SK-N-SH (cell line): Measurements from ENCODE around the gene PRKD2. TPM values are rescaled to one million over a fixed set of nuclear protein-coding genes. Genes with fewer than 3 reads are reported as not detected.

Experiments
- CTCF ChIA-PET: fragments of 300-600, 350-600 bp; formaldehyde crosslinking; extraction: SDS; loops from one replicate; lab custom pipeline; 2021; lab: Yijun Ruan, JAX
- POLR2A ChIA-PET: fragments of 350-600 bp; sonication (Branson Sonifier 250); formaldehyde crosslinking; extraction: SDS; loops from one replicate; lab custom pipeline; 2020; ENCODE audit warnings: antibody characterized with exemption, inconsistent platforms; lab: Yijun Ruan, JAX
- DNase-seq: peaks from one replicate; pipeline ENCODE4 v3.0.0; 2012
- H2AFZ ChIP-seq: fragments of 200-600 bp; sonication (generic); 2 replicates; pipeline ENCODE4 v1.8.1; 2016; ENCODE audit warnings: antibody characterized with exemption, mild to moderate bottlenecking, low read depth
- H3F3A ChIP-seq: fragments of 200-600 bp; sonication (generic); replicated peaks from 2 replicates; pipeline ENCODE3; 2016; ENCODE audit warnings: antibody characterized with exemption, mild to moderate bottlenecking; ENCODE audit not compliant: insufficient read depth
- H3K27ac ChIP-seq, 2 experiments: fragments of 200-500 bp in 1 of 2; fragments of 200-600 bp in 1 of 2; sonication (Bioruptor generic) in 1 of 2; sonication (generic), shearing (Covaris generic) in 1 of 2; 2 replicates each; pipeline versions ENCODE4 v1.5.1 to v1.6.1; 2014 to 2016; ENCODE audit warnings: low read depth in 2 of 2, inconsistent platforms in 1 of 2, low read length in 1 of 2, mild to moderate bottlenecking in 1 of 2, mixed read lengths in 1 of 2
- H3K27me3 ChIP-seq: fragments of 200-600 bp; sonication (generic), shearing (Covaris generic); 2 replicates; pipeline ENCODE4 v1.6.1; 2016; ENCODE audit warnings: mixed run types; ENCODE audit not compliant: insufficient read depth
- H3K36me3 ChIP-seq, 2 experiments: fragments of 200-500 bp in 1 of 2; fragments of 200-600 bp in 1 of 2; sonication (Bioruptor generic) in 1 of 2; sonication (generic) in 1 of 2; replicated peaks in 1 of 2; 2 replicates each; pipeline versions ENCODE3 to v1.5.1; 2014 to 2016; ENCODE audit warnings: low read length in 1 of 2, mild to moderate bottlenecking in 1 of 2; ENCODE audit not compliant: insufficient read depth in 2 of 2, control insufficient read depth in 1 of 2
- H3K4me1 ChIP-seq, 2 experiments: fragments of 200-500 bp in 1 of 2; fragments of 200-600 bp in 1 of 2; sonication (Bioruptor generic) in 1 of 2; sonication (generic), shearing (Covaris generic) in 1 of 2; 2 replicates each; pipeline versions ENCODE4 v1.5.1 to v1.6.1; 2014 to 2016; ENCODE audit warnings: low read depth in 1 of 2, low read length in 1 of 2, mixed run types in 1 of 2; ENCODE audit not compliant: insufficient read depth in 2 of 2, control insufficient read depth in 1 of 2
- H3K4me2 ChIP-seq: fragments of 200-600 bp; sonication (generic), shearing (Covaris generic); 2 replicates; pipeline ENCODE4 v1.6.1; 2017; ENCODE audit warnings: mixed run types
- H3K4me3 ChIP-seq, 2 experiments: fragments of 200-500 bp in 1 of 2; fragments of 200-600 bp in 1 of 2; sonication (Bioruptor generic) in 1 of 2; sonication (generic), shearing (Covaris generic) in 1 of 2; 2 replicates each; pipeline versions ENCODE4 v1.5.1 to v1.8.1; 2014 to 2016; ENCODE audit warnings: low read depth in 2 of 2, inconsistent platforms in 1 of 2, low read length in 1 of 2, mild to moderate bottlenecking in 1 of 2, mixed read lengths in 1 of 2, moderate library complexity in 1 of 2
- H3K79me2 ChIP-seq: fragments of 200-600 bp; sonication (generic); 2 replicates; pipeline ENCODE4 v1.8.1; 2017; ENCODE audit warnings: mild to moderate bottlenecking; ENCODE audit not compliant: insufficient read depth
- H3K9ac ChIP-seq: fragments of 200-600 bp; sonication (generic); 2 replicates; pipeline ENCODE4 v1.6.1; 2017; ENCODE audit warnings: mixed run types
- H3K9me2 ChIP-seq: fragments of 200-600 bp; sonication (generic); 2 replicates; pipeline ENCODE4 v1.6.1; 2017; ENCODE audit warnings: mixed run types
- H3K9me3 ChIP-seq: fragments of 200-600 bp; sonication (generic); 2 replicates; pipeline ENCODE4 v1.6.1; 2017; ENCODE audit warnings: mixed run types, mild to moderate bottlenecking, moderate library complexity
- H4K20me1 ChIP-seq: fragments of 200-600 bp; sonication (generic); 2 replicates; pipeline ENCODE4 v1.6.1; 2017; ENCODE audit warnings: mild to moderate bottlenecking, mixed run types; ENCODE audit not compliant: insufficient read depth
- CHD2 ChIP-seq: fragments of 150-350 bp; IDR thresholded peaks from 2 replicates; pipeline ENCODE4 v1.6.1; 2018; ENCODE audit warnings: low read length; ENCODE audit not compliant: partially characterized antibody
- CTCF ChIP-seq: fragments of 200-600 bp; sonication (generic); IDR thresholded peaks from 2 replicates; pipeline ENCODE4 v1.6.1; 2017; ENCODE audit warnings: antibody characterized with exemption, mild to moderate bottlenecking, moderate library complexity
- EP300 ChIP-seq, 2 experiments: IDR thresholded peaks; 2 replicates each; pipeline versions ENCODE4 v1.4.0 to v1.6.1; 2012; ENCODE audit warnings: borderline replicate concordance in 1 of 2, low read depth in 1 of 2, low read length in 1 of 2
- FOXJ3 ChIP-seq: sonication (generic); formaldehyde crosslinking; IDR thresholded peaks from 2 replicates; pipeline ENCODE4 v1.5.1; 2020; ENCODE audit warnings: mild to moderate bottlenecking, missing genetic modification reagents
- FOXM1 ChIP-seq: IDR thresholded peaks from 2 replicates; pipeline ENCODE4 v1.4.0; 2012; ENCODE audit warnings: low read depth, mild to moderate bottlenecking
- GATA2 ChIP-seq: sonication (generic); formaldehyde crosslinking; IDR thresholded peaks from 2 replicates; pipeline ENCODE4 v1.5.0; 2020; ENCODE audit warnings: mild to moderate bottlenecking, missing genetic modification reagents
- MEF2A ChIP-seq: IDR thresholded peaks from 2 replicates; pipeline ENCODE4 v1.4.0; 2012; ENCODE audit warnings: low read depth, borderline replicate concordance
- MXI1 ChIP-seq: IDR thresholded peaks from 2 replicates; pipeline ENCODE4 v1.6.1; 2012; ENCODE audit warnings: mild to moderate bottlenecking, low read depth, low read length, improper control_type of control experiment
- NFIC ChIP-seq: IDR thresholded peaks from 2 replicates; pipeline ENCODE4 v1.4.0; 2012; ENCODE audit warnings: borderline replicate concordance
- RAD21 ChIP-seq: IDR thresholded peaks from 2 replicates; pipeline ENCODE4 v1.6.1; 2012; ENCODE audit warnings: mild to moderate bottlenecking, low read length
- RCOR1 ChIP-seq: fragments of 150-350 bp; IDR thresholded peaks from 2 replicates; pipeline ENCODE4 v1.6.1; 2017; ENCODE audit warnings: antibody characterized with exemption, low read length
- RFX5 ChIP-seq: IDR thresholded peaks from 2 replicates; pipeline ENCODE4 v1.6.1; 2012; ENCODE audit warnings: mild to moderate bottlenecking, improper control_type of control experiment, low read length
- SIN3A ChIP-seq: IDR thresholded peaks from 2 replicates; pipeline ENCODE4 v1.6.1; 2012; ENCODE audit warnings: low read depth, mild to moderate bottlenecking, low read length, moderate library complexity, borderline replicate concordance
- TAF1 ChIP-seq: IDR thresholded peaks from 2 replicates; pipeline ENCODE4 v1.6.1; 2012; ENCODE audit warnings: low read depth, mild to moderate bottlenecking, low read length, moderate library complexity, borderline replicate concordance
- TCF12 ChIP-seq: IDR thresholded peaks from 2 replicates; pipeline ENCODE4 v1.4.0; 2012
- USF1 ChIP-seq: IDR thresholded peaks from 2 replicates; pipeline ENCODE4 v1.4.0; 2012; ENCODE audit warnings: low read depth, borderline replicate concordance
- USF2 ChIP-seq: fragments of 150-350 bp; IDR thresholded peaks from 2 replicates; pipeline ENCODE4 v1.6.1; 2017; ENCODE audit warnings: antibody characterized with exemption, low read length, low read depth, borderline replicate concordance
- YY1 ChIP-seq: IDR thresholded peaks from 2 replicates; pipeline ENCODE4 v1.4.0; 2012; ENCODE audit warnings: low read depth, mild to moderate bottlenecking
- whole genome bisulfite sequencing: methylation state at CpG from one replicate; pipeline ENCODE4 v1.1.6; 2017; ENCODE audit warnings: low lambda C conversion rate; 5-methylcytosine and 5-hydroxymethylcytosine counted together
- polyA plus RNA-seq, 3 experiments: library from polyadenylated mRNA; depleted of rRNA; stranded (reverse); fragments of >200 nt; gene quantifications; 2 replicates each; pipeline ENCODE4 v1.2.3, GENCODE V29; 2012
- TF ChIP-seq, protein P1 (sequence below): fragments of 150-350 bp; IDR thresholded peaks from 2 replicates; pipeline ENCODE4 v1.6.1; 2016; ENCODE audit warnings: mild to moderate bottlenecking, low read depth, low read length
- TF ChIP-seq, protein P2 (sequence below): IDR thresholded peaks from 2 replicates; pipeline ENCODE4 v1.4.0; 2012; ENCODE audit warnings: low read depth, borderline replicate concordance

Gene PRKD2
- polyA plus RNA-seq, 1 of the 3 experiments (the other 2 are of a cell fraction) = 21.4 TPM

GRCh38 chr19:46630586-46631205 lies 86.2 kb downstream of the PRKD2 start (continued):
- TF ChIP-seq USF2 = no peak
- no peak for TF ChIP-seq SIN3A
- peak; percentile 88 for TF ChIP-seq RCOR1
- TF ChIP-seq, protein P1, sequence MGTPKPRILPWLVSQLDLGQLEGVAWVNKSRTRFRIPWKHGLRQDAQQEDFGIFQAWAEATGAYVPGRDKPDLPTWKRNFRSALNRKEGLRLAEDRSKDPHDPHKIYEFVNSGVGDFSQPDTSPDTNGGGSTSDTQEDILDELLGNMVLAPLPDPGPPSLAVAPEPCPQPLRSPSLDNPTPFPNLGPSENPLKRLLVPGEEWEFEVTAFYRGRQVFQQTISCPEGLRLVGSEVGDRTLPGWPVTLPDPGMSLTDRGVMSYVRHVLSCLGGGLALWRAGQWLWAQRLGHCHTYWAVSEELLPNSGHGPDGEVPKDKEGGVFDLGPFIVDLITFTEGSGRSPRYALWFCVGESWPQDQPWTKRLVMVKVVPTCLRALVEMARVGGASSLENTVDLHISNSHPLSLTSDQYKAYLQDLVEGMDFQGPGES = no peak
- no peak for TF ChIP-seq TAF1

DNA sequence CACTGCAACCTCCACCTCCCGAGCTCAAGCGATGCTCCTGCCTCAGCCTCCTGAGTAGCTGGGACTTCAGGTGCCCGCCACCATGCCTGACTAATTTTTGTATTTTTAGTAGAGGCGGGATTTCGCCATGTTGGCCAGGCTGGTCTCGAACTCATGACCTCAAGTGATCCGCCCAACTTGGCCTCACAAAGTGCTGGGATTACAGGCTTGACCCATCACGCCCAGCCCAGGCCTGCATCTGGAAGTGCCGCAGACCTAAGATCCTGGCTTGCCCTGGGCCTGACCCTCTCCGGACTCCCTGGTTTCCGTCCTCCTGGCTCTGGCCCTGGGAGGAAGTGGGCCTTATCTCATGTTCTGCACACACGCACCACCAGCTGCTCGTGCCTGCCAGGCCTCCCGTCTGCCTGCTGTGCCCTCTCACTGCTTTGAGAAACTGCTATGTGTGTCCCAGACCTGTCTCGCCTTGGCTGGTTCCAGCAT lies 87.3 kb downstream of the PRKD2 start:
- peak; percentile 87 for DNase-seq
- Histone ChIP-seq H3F3A (peaks cover 10% of the 10 kb centered on the region), H4K20me1 (no peaks in the 10 kb centered on the region), H3K79me2 (no peaks in the 10 kb centered on the region), H2AFZ (no peak overlapping the region), H3K9me3 (no peaks in the 10 kb centered on the region), H3K4me2 (no peak overlapping the region), H3K36me3 (no peaks in the 10 kb centered on the region), H3K27me3 (no peaks in the 10 kb centered on the region), H3K9ac (no peak overlapping the region), H3K27ac (peak overlapping the region in 1 of 2 experiments; percentile 96; a peak in 3 of 4 replicates), H3K4me1 (peaks cover 28 to 75% of the 10 kb centered on the region in 2 experiments), H3K9me2 (no peaks in the 10 kb centered on the region), H3K4me3 (no peak overlapping the region)
- WGBS = 85% methylated on average over 9 of the region's 15 CpGs
- CTCF ChIA-PET = interaction anchor here (6.2 to 8.3 kb wide), 2 partner anchors 32 to 33 kb away, joined by 52 to 106 read pairs; partner anchors contain the start of gene DACT3
- POLR2A ChIA-PET = interaction anchor here (0.7 to 9.6 kb wide), 7 partner anchors 8 to 55 kb away, joined by 3 to 100 read pairs (median 10); partner anchors contain the start of gene DACT3
- TF ChIP-seq TCF12 (peak; percentile 67), USF1 (no peak), RFX5 (no peak), MEF2A (no peak), RAD21 (peak; percentile 36; the same call in 1 of the 2 replicates), GATA2 (CRISPR knock-in tag) (peak; percentile 97), MXI1 (peak; percentile 84), YY1 (no peak), FOXM1 (no peak), RCOR1 (peak; percentile 70; the same call in 1 of the 2 replicates), EP300 (IDR thresholded peaks at IDR 0.05; ENCODE audit: borderline replicate concordance in 1 of 2, low read depth in 1 of 2, low read length in 1 of 2) (peak in 1 of 2 experiments; percentile 98; a peak in 2 of 4 replicates), CTCF (no peak), CHD2 (peak; percentile 90), NFIC (no peak), USF2 (no peak), TAF1 (no peak), FOXJ3 (CRISPR knock-in tag) (peak; percentile 82; the same call in 1 of the 2 replicates)
- TF ChIP-seq, protein P1 = no peak
- TF ChIP-seq, protein P2, sequence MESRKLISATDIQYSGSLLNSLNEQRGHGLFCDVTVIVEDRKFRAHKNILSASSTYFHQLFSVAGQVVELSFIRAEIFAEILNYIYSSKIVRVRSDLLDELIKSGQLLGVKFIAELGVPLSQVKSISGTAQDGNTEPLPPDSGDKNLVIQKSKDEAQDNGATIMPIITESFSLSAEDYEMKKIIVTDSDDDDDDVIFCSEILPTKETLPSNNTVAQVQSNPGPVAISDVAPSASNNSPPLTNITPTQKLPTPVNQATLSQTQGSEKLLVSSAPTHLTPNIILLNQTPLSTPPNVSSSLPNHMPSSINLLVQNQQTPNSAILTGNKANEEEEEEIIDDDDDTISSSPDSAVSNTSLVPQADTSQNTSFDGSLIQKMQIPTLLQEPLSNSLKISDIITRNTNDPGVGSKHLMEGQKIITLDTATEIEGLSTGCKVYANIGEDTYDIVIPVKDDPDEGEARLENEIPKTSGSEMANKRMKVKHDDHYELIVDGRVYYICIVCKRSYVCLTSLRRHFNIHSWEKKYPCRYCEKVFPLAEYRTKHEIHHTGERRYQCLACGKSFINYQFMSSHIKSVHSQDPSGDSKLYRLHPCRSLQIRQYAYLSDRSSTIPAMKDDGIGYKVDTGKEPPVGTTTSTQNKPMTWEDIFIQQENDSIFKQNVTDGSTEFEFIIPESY = no peak
